Activated T-helper 1 cell treated with anti-CD3 and anti-CD28 coated beads, Interleukin-2, amount 50 U/mL, for 16 hours (primary cell): ENCODE data around the gene PTPN7.
"Not testable (repeated sequence)": the region's sequence is repeated elsewhere in the genome, so short reads cannot be mapped to it uniquely, and the experiment has no call there.

Experiments
- DNase-seq, 2 donors: peaks; one replicate each; pipeline ENCODE4 v3.0.0-alpha.2; 2020; ENCODE audit warnings: low read depth in 1 of 2, low spot score in 1 of 2

Gene PTPN7

DNA sequence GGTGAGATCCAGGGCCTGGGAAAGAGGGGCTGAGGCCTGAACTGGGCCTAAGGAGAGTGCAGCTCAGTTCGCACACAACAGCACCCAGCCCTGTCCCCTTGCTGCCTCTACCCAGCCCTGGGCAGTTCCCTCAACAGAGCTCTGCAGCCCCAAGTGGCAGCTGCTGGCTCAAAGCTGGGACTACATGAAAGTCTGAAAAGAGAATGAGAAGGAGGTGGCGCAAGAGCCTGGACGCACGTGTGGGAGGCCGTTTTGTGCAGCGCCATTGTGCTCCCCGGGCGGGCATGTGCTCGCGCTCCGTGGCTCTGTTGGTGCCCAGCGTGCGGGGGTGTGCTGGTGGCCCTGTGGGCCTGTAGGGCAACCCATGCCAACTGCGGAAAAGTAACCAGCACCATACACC lies 27.4 kb downstream of the PTPN7 start:
- no peak for DNase-seq

DNA sequence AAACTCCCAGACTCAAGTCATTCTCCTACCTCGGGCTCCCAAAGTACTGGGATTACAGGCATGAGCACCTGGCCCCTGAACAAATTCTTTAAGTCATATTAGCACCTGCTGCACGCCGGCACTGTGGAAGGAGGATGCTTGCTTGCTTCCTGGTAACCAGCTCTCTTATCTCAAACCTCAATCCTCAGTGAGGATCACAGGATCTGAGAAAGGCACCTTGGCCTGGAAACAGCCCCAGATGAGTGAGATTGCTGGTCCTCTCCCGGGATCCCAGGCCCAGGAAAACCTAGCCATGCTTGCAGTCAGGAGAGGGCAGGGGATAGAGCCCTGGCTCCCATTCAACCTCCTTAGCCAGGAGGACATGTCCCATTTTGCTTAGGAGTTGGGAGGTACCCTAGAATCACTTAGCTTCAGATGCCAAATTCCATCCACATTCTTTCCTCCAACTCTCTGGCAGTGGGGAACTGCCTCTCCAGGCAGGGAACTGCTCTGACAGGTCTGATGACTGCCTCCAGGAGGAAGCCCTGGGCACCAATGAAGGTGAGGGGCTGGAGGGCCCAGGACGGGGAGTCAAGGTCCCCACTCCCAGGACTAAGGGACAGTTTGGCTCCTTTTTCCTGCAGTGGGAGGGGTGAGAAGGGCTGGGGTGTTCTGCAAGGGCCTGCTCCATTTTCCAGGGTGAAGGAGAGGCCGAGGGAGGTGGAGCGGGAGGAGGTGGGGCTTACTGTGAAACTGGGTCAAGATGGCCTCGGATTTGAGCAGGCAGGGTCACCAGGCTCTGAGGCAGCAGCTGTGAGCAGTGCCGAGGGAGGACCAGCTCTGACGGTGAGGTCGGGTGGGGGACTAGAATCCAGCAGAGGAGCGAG lies 28.2 kb downstream of the PTPN7 start:
- DNase-seq = no peak

DNA sequence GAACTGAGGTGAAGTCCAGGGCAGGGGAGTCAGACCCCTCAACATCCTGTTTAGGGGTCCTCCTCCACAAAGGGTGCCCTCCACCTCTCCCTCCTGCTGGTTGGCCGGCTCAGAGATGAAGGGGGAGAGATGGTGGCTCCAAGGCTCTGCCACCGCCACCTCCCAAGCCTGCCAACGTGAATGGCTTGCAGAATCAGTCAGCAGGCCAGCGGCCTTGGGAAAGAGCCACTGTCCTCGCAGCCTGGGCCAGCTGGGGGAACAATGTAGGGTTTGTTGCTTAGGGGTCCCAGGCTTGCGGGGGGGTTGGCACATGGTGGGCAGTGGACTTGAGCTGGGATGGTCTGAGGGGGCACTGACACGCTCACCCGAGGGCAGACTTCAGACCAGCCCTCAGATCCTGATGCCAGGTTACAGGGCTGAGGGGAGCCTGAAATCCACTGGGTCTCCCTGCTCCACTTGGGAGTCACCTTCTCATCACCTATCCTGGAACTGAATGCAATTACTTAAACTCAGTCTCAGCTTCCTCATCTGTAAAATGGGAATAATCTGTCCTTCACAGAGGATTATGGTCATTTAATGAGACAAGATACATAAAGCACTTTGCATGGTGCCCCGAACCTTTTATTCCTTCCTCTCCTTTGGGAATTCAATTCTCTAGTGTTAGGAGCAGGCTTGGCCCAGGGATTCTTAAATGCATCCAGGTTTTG lies 29.4 kb downstream of the PTPN7 start:
- no peak for DNase-seq

GRCh38 chr1:202130297-202130721 lies 30.1 kb downstream of the PTPN7 start:
- DNase-seq = no peak

- DNase-seq = no peak
Measured at GRCh38 chr1:202129453-202130296, 30.7 kb downstream of the PTPN7 start.

GRCh38 chr1:202127836-202128622 lies 32.4 kb downstream of the PTPN7 start:
- no peak for DNase-seq

DNA sequence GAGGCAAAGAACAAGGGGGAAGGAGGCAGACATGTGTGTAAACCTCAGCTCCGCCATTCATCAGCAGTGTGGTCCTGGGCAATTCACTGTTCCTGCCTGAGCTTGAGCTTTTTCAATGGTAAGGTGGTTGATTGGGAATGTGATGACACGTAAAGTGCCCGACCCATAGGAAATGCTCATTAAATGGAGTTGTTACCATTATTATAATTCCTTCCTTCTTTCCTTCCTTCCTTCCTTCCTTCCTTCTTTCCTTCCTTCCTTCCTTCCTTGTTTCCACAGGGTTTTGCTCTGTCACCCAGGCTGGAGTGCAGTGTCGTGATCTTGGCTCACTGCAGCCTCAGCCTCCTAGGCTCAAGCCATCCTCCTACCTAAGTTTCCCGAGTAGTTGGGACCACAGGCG lies 33.3 kb downstream of the PTPN7 start:
- DNase-seq = no peak

GRCh38 chr1:202126426-202126825 lies 34.0 kb downstream of the PTPN7 start:
- no peak for DNase-seq

- no peak for DNase-seq
Measured at GRCh38 chr1:202125611-202126010, 34.8 kb downstream of the PTPN7 start.

GRCh38 chr1:202124142-202124541 lies 36.3 kb downstream of the PTPN7 start:
- no peak for DNase-seq

GRCh38 chr1:202123336-202123813 lies 37.0 kb downstream of the PTPN7 start:
- no peak for DNase-seq

GRCh38 chr1:202122639-202123335 lies 37.6 kb downstream of the PTPN7 start, which contains the start of gene GPR37L1:
GPR37L1 (plus strand) TSS chr1:202122917; CDS start chr1:202122964, 47 bp downstream.
- no peak for DNase-seq

GRCh38 chr1:202121006-202121405 lies 39.4 kb downstream of the PTPN7 start:
- no peak for DNase-seq

GRCh38 chr1:202117898-202118371 lies 42.5 kb downstream of the PTPN7 start:
- DNase-seq = no peak

- no peak for DNase-seq
Measured at GRCh38 chr1:202116287-202116686, 44.1 kb downstream of the PTPN7 start.

- no peak for DNase-seq
Measured at GRCh38 chr1:202113690-202114300, 46.6 kb downstream of the PTPN7 start.

DNA sequence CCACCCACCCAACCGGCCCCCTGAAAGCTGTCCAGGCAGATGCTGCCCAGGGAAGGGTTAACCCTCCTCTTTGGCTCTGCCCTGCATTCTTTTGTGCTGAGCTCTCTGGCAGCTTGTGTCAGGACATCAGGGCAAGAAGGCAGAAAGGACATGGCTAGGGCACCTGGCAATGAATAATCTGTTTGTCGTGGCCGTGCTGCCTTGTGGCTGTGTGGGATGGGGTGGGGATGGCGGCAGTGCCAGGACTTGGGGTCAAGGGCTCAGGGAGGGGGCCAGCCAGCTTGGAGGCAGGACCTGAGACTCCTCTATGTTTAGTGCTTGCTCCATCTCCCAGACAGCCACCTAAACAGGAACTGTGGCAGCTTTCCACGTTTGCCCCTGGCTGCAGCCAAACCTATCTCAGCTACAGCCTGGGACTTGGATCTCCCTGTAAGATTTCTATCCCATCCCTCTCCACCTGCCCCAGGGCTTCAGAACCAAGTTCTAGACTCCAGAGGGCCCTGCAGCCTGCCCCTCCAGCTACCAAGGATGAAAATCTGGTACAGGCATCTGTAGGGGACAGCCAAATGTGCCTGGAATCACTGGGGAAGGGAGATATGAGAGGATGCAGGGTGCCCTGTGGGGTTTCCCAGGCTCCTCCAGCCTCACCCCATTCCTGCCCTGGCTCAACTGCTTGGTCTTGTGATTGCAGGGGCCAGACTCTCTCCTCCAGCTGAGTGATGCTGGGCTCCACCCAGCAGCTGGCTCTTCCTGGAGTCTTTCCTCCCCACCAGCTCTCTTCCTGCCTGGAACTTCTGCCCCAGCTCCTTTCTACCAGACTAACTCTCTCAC lies 47.3 kb downstream of the PTPN7 start:
- DNase-seq = no peak

- DNase-seq = not testable (repeated sequence)
Measured at GRCh38 chr1:202111589-202111988, 48.8 kb downstream of the PTPN7 start.
